ENCODE measurements around the gene TRPV4. TPM values are rescaled to one million over a fixed set of nuclear protein-coding genes. Genes with fewer than 3 reads are reported as not detected.

Gene TRPV4
- total RNA-seq, 1 donor from 2014 or later: not detected

DNA sequence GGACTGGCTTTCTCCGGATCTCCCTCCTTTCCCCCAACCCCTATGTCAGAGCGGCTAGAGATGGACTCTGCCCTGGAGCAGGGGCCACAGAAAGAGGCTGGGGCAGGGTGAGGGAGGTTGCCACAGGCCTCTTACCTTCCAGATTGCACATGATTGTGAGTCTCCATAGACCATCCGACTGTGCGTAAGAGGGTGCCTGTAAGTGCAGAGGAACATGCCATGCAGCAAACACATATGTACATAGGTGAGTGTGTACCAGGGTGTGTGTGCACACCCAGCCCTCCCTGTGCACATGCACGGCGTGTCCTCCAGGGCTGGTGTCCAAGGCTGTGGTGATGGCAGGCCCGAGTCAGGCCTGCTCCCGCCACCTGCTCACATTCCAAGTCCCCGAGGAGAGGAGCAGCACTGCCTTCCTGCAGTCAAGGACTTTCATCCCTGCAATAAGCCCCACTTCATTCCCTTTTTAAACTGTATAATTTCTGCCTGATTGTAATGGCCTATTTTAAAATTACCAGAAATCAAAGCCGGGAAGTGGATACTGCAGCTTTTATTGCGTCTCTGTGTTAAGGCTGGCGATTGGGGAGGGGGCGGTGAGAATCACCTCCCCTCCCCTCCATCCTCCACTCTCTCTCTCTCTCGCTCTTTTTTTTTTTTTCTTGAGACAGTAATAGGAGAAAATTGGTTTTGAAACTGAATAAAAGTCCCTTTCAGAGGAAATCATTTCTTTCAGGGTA is 91.1 kb downstream of the TRPV4 start:
- intact Hi-C loops (cut with micrococcal nuclease): no loop called here

DNA sequence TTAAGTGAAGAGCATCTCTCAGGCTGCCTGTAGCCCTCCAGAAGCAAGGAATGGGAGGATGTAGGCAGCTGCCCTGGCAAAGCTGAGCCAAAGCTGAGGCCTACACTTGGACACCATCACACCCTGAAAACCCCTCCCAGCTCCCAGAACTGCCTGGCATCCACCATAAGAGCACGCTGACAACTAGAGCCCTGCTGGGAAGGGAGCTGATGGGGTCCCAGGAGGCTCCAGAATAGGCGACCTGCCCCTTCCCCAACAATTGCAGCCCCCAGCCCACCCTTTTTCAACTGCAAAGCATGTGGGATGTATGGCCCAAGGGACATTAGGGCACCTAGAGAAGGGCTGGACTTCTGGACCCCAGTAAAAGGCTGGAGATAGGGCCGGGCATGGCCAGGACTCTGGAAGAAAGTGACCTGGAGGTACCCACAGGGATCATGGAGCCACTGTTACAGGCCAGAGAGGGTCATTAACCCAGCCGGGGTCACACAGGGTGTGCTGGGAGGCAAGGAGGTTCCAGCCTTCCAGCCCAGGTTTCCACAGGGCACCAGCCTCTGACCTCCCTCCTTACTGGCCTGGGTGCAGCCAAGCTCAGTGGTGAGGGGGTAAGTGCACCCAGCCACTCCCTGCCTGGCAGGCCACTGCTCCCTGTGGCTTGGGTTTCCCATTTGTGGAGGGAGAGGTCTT is 91.8 kb downstream of the TRPV4 start:
- intact Hi-C loops (cut with micrococcal nuclease): no loop called here

DNA sequence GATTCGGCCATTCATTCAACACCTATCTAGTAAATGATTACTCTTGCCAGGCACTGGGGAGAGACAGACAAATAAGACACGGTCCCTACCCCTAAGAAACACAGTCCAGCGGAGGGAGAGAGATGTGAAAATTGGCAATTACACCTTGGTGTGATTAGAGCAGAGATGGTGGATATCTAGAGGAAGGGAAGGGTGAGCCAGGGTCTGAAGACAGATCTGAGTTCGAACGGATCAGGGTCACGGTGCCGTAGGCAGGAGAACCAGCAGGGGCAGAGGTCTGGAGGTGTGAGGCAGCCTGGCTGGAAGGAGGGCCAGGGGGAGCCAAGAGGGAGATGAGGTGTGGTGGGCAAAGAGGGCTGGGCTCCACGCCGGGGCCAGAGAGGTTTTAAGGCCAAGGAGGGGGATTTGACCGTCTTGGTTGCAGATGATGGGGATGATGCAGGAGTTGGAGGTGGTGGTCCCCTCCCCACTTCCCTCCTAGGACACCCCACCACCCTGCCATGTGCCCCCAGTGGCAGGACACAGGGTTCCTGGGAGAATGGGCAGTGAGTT is 92.4 kb downstream of the TRPV4 start:
- intact Hi-C loops (cut with micrococcal nuclease): no loop called here

GRCh38 chr12:109739747-109740693 is 93.2 kb downstream of the TRPV4 start:
- intact Hi-C loops (cut with micrococcal nuclease): no loop called here

- intact Hi-C loops (cut with micrococcal nuclease): no loop called here
Measured at GRCh38 chr12:109738878-109739665, 94.1 kb downstream of the TRPV4 start.

GRCh38 chr12:109738209-109738608 is 95.0 kb downstream of the TRPV4 start:
- intact Hi-C loops (cut with micrococcal nuclease): no loop called here

GRCh38 chr12:109737631-109738030 is 95.6 kb downstream of the TRPV4 start:
- intact Hi-C loops (cut with micrococcal nuclease): no loop called here

- intact Hi-C loops (cut with micrococcal nuclease): no loop called here
Measured at GRCh38 chr12:109737126-109737525, 96.1 kb downstream of the TRPV4 start.

DNA sequence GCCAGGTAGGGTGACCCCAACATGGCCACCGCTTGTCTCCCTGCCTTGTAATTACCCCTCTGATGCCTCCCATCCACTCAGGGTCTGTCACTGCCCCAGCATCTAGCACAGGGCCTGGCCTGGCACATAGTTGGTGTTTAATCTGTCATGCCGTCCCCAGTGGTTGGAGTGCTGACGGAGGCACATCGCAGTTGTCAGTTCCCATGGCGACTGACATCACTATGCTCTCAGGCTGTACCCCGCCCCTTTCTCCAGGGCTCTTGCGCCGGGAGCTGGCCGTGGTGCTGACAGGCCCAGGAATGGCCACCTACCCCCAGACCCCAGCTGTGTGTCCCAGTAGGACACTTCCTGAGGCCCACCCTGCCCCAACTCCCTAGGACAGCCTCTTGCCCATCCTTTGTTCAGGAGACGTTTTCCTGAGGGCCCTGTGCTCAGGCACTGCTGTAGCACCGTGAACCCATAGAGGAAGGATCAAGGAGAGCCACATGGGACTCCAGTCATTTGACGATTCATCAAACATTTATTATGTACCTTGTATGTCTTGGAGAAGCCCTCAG is 96.6 kb downstream of the TRPV4 start:
- intact Hi-C loops (cut with micrococcal nuclease): no loop called here

- intact Hi-C loops (cut with micrococcal nuclease): no loop called here
Measured at GRCh38 chr12:109735825-109736551, 97.2 kb downstream of the TRPV4 start.

- intact Hi-C loops (cut with micrococcal nuclease): no loop called here
Measured at GRCh38 chr12:109735051-109735521, 98.1 kb downstream of the TRPV4 start.

DNA sequence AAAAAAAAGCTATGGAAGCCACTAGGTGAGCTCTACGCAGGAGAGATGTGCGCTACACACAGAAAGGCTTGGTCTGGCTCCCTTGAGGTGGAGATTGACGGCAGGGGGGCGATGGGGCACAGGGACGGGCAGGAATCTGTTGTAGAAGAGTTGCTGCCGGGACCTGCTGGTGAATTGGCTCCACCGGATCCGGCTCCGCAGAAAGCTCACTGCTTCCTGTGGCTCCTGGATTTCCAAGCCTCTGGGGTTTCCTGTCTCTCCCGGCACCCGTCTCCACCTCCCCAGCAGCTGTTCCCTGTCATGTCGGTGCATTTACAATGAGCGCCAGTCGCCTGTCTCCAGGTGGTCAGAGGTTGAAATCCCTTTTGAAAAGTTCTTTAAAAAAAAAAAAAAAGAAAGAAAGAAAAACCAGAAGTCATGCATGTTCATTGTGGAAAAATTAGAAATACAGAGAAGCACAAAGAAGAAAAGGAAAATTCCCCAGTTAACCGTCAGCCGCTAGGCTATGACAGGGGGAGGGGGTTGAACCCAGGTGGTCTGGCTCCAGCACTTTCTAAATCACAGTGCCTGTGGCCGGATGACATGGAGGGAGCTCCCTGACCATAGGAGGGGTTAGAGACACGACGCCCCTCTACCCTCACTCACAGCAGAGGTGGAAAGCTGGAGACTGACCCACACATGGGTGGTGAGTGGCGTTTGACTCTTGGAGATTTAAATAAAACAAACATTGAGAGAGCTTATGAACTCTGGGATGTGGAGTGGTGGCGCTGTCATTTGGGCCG is 98.8 kb downstream of the TRPV4 start:
- intact Hi-C loops (cut with micrococcal nuclease): no loop called here

Other genes starting within 250 kb of the TRPV4 start
- gene FAM222A, start 119.6 kb downstream of the TRPV4 start, total RNA-seq: 1.1 and 1.4 TPM in 2 replicates
- 23.9 and 24.8 TPM in 2 replicates for gene GLTP, start 47.1 kb upstream of the TRPV4 start, total RNA-seq
- gene TCHP, start 66.9 kb upstream of the TRPV4 start, total RNA-seq: 36.8 and 37.2 TPM in 2 replicates
- 106 and 113 TPM in 2 replicates for gene GIT2, start 163.0 kb upstream of the TRPV4 start, total RNA-seq
- 82.5 and 83.6 TPM in 2 replicates for gene ANKRD13A, start 166.0 kb upstream of the TRPV4 start, total RNA-seq
- gene C12orf76, start 215.1 kb upstream of the TRPV4 start, total RNA-seq: 22.8 and 23.8 TPM in 2 replicates

All from T-helper 2 cell treated with Interferon-gamma antibody and Interleukin-4, amounts not matched to agents 100 ng/mL and 5 ng/mL, for 36 hours (primary cell).